ENCODE measurements around the gene SPRY2. TPM values are rescaled to one million over a fixed set of nuclear protein-coding genes. Genes with fewer than 3 reads are reported as not detected.
A peak's percentile ranks its signal among the peaks of the same experiment; 100 is the strongest.

The SPRY2 gene
- total RNA-seq, 4 donors from 2014 or later, result 17.9 to 37.0 (median 24.5) TPM

DNA sequence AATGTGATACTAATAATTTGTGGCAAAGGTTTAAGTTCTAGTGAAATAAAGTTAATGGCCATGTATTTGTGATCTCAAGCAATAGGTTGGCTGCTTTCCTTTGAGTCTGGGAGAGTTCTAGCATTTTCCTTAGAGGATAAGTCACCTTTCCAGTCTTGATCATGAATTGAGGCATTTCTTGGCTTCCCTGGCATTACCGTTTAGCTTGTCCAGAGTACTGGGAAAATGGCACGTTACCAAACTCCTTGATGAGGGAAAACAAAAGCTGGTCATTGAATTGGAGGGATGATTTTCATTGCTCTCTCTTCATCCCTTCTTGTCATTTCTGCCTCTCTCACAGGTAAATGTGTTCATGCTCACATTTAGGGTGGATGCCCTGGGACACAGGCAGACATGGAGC lies 34.0 kb upstream of the SPRY2 start:
- Histone ChIP-seq H3K27me3 (no peaks in the 10 kb centered on the region), H3K4me1 (no peaks in the 10 kb centered on the region), H3K9me3 (no peaks in the 10 kb centered on the region), H3K27ac (no peak overlapping the region), H3K36me3 (no peaks in the 10 kb centered on the region), H3K4me3 (replicated peaks in 1 of 3) (no peak overlapping the region)
- TF ChIP-seq CTCF (IDR thresholded peaks at IDR 0.05) (no peak), POLR2A (IDR thresholded peaks at IDR 0.05) (no peak)
- WGBS, 2 donors, result 56 to 69% methylated on average over 2 of the region's 2 CpGs
- no peak for DNase-seq
- intact Hi-C loops (cut with DNase I), result no loop called here

GRCh38 chr13:80374444-80374843 lies 33.5 kb upstream of the SPRY2 start:
- Histone ChIP-seq H3K9me3 (no peaks in the 10 kb centered on the region), H3K36me3 (no peaks in the 10 kb centered on the region), H3K27ac (no peak overlapping the region), H3K4me1 (no peaks in the 10 kb centered on the region), H3K27me3 (no peaks in the 10 kb centered on the region), H3K4me3 (replicated peaks in 1 of 3) (no peak overlapping the region)
- WGBS, 2 donors, result 74 to 77% methylated on average over 5 of the region's 5 CpGs
- TF ChIP-seq POLR2A (IDR thresholded peaks at IDR 0.05), result no peak
- TF ChIP-seq CTCF (IDR thresholded peaks at IDR 0.05), result no peak
- DNase-seq, result no peak
- intact Hi-C loops (cut with DNase I), result no loop called here

DNA sequence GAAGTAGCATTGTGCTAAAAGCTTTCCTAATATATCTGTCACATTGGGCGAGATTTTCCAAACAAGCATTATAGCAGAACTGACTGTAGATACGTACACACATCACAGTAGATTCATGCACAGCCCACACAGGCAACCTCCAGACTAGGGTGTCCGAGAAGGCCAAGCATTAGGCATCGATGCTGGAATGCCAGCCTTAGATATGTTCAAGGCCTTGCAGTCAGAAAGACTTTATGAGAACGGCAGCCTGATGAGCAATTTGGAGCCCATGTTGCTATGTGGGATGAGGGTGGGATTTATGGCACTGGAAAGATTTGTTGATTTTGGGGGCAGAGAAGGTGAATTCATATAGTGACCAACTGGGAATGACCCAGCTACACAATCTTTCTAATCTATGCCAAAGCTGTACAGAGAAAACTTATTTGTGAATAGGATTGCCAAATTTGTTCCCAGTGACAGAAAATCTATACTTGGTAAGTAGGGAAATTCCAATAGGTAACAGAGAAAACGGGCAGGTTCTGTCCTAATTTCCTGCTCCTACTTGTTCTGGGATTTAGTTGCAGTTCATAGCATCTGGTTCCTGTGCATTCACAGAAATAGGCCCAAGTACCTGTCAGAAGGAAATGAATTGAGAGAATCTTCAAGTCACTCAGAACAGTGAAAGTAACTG lies 31.0 kb upstream of the SPRY2 start:
- Histone ChIP-seq H3K4me1 (no peaks in the 10 kb centered on the region), H3K27ac (no peak overlapping the region), H3K36me3 (no peaks in the 10 kb centered on the region), H3K4me3 (replicated peaks in 1 of 3) (no peak overlapping the region), H3K9me3 (no peaks in the 10 kb centered on the region), H3K27me3 (no peaks in the 10 kb centered on the region)
- no peak for DNase-seq
- intact Hi-C loops (cut with DNase I), result no loop called here
- 93% methylated on average over 6 of the region's 6 CpGs for WGBS, 2 donors
- TF ChIP-seq POLR2A (IDR thresholded peaks at IDR 0.05) (no peak), CTCF (IDR thresholded peaks at IDR 0.05) (no peak)

- intact Hi-C loops (cut with DNase I), result loop anchor here (10.0 kb wide), 1 partner anchor 593 kb away; no protein-coding TSS in a partner anchor
- no peak for TF ChIP-seq POLR2A (IDR thresholded peaks at IDR 0.05)
- no peak for TF ChIP-seq CTCF (IDR thresholded peaks at IDR 0.05)
- no peaks in the 10 kb centered on the region for H3K4me1 ChIP-seq
- H3K9me3 ChIP-seq, result no peaks in the 10 kb centered on the region
- no peak overlapping the region for H3K27ac ChIP-seq
- no peak for DNase-seq
- no peaks in the 10 kb centered on the region for H3K27me3 ChIP-seq
- no peaks in the 10 kb centered on the region for H3K36me3 ChIP-seq
- no peak overlapping the region for H3K4me3 ChIP-seq (replicated peaks in 1 of 3)
- WGBS, 2 donors, result 91 to 97% methylated on average over 3 of the region's 3 CpGs
Measured at GRCh38 chr13:80367473-80367872, 26.5 kb upstream of the SPRY2 start.

DNA sequence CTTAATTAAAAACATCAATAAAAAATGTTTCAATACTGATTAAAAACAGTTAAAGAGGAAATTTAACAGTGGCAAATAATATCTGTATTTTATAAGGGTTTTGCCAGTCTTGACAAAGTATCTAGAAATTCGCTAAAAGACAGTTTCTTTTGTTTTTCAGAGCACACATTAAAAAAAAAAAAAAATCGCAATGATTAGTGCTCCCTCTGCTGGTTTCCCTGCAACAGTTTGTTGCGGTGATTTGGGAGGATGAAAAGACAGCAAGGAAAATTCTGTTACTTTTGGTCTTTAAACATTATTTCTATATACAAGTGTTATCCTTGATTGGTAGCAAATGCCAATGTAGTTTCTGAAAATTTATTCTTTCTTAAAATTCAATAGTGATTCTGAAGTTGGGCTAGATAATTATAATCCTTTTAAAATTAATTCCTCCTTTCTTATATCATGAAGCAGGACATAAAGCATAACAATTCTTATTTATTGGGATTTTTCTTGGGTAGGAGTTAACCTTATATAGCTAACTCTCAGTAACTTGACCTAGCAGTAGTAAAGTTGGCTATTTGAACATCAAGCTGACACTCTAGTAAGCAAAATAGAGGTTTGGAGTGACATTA lies 23.1 kb upstream of the SPRY2 start:
- intact Hi-C loops (cut with DNase I), result loop anchor here (10.0 kb wide), 1 partner anchor 589 kb away; no protein-coding TSS in a partner anchor
- Histone ChIP-seq H3K9me3 (no peaks in the 10 kb centered on the region), H3K27me3 (no peaks in the 10 kb centered on the region), H3K4me1 (peaks cover 5 to 16% of the 10 kb centered on the region in 2 donors), H3K27ac (no peak overlapping the region), H3K36me3 (no peaks in the 10 kb centered on the region), H3K4me3 (replicated peaks in 1 of 3) (no peak overlapping the region)
- WGBS, 2 donors, result 2 to 3% methylated on average over 3 of the region's 3 CpGs
- TF ChIP-seq CTCF (IDR thresholded peaks at IDR 0.05), result peak; percentile 53 to 85 (median 66)
- TF ChIP-seq POLR2A (IDR thresholded peaks at IDR 0.05), result no peak
- DNase-seq, result no peak
